GM21381 (cell line): Measurements from ENCODE around the gene ZG16.

Experiments used
- ATAC-seq: cut with Tn5 transposase; IDR thresholded peaks from one replicate; pipeline ENCODE4 v1.9.1; 2021; ENCODE audit warnings: mild to moderate bottlenecking, moderate library complexity; ENCODE audit not compliant: unreplicated experiment

The ZG16 gene

DNA sequence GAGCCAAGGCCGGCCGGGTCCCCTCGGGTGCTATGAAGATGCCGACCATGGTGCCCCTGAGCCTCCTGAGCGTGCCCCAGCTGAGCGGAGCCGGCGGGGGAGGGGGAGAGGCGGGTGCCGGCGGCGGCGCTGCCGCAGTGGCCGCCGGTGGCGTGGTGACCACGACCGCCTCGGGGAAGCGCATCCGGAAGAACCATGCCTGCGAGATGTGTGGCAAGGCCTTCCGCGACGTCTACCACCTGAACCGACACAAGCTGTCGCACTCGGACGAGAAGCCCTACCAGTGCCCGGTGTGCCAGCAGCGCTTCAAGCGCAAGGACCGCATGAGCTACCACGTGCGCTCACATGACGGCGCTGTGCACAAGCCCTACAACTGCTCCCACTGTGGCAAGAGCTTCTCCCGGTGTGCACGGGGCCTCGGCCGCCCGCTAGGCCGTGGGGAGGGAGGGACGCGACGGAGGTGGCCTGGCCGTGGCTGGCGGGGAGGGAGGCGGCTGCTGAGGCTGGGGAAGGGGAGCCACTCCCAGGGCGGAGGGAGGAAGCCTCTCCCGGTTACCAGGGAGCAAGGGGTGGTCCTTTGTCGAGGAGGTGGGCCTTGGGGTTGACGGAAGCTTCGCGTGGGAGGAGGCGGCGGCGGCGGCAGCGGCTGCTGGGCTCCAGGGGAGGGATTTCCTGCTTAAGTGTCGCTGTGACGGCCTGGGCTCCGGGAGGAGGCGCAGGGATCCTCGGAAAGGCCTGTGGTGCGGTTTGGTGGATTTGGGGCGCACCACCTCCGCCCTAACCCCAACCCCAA lies 29.6 kb downstream of the ZG16 start:
- no peak for ATAC-seq

DNA sequence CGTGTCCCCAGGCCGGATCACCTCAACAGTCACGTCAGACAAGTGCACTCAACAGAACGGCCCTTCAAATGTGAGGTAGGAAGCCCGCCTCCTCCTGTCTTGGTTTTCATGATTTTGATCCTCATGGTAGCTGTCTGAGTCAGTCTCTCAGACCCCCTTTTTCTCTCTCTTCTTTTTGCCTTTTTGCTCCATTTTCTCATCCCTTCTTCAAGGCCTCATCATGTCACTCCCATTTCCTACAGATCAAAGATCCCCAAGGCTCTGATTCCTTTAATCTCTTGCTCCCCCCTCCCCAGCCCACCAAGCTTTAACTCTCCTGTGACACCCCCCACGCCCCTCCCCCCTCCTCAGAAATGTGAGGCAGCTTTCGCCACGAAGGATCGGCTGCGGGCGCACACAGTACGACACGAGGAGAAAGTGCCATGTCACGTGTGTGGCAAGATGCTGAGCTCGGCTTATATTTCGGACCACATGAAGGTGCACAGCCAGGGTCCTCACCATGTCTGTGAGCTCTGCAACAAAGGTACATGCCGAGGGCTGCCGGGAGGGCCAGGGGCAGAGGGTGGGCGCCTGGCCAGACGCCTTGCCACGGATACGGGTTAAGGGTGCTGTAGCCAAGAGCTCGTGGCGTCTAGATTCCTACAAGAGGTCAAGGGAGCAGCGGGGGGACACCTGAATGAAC lies 30.3 kb downstream of the ZG16 start:
- no peak for ATAC-seq

GRCh38 chr16:29809031-29809747 lies 31.1 kb downstream of the ZG16 start:
- no peak for ATAC-seq

GRCh38 chr16:29809850-29810698 lies 32.0 kb downstream of the ZG16 start:
- ATAC-seq, result no peak

DNA sequence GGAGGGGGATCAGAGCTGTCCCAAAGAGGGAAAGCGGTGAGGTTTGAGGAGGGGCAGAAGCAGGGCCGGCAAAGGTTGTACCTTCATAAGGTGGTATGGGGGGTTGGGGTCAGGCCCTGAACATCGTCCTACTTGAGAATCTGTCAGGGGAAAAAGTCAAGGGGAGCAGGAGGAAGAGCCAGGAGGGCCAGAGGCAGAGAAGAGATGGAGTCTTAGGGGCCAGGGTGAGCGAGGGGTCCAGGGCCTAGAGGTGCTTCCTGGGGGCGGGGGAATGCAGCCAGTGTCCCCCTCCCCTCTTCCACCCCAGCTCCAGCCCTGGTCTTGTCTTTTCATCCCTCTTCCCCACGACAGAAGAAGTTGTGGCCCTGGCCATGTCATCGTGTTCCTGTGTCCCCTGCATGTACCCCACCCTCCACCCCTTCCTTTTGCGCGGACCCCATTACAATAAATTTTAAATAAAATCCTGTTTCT lies 32.7 kb downstream of the ZG16 start:
- ATAC-seq, result no peak

DNA sequence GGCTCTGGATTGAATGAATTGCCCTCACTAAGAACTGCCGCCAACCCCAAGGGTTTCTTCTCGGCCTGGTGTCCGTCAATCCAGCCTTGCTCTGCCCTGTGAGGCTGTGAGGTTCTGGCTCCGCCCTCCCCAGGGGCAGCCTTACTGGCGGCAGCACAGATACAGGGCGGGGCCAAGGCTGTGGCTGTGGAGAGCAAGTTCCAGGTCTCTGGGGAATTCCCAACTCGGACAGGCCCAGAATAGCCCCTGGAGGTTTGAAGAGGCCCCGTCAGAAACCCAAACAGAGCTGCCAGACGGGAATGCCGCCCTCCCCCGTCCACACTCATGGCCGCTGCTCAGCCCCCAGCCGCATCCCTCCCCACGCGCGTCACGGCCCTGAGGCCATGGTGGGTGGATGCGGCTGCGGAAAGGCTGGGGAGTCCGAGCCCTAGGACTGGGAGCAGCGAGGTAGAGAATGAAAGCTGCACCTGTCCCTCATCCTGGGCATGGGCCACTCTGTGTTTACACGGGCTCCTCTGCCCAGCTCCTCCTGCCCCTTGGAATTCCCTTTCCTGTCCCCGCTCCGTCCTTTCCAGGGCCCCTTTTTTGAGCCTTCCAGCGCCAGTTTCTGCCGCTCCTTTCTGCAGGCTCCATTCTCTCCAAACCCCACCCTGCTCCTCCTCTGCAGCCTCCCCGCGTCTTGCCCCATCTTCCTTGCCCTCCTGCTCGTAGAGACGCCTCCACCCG lies 33.3 kb downstream of the ZG16 start:
- ATAC-seq, result no peak

GRCh38 chr16:29811896-29812665 lies 34.0 kb downstream of the ZG16 start, which contains the start of gene PRRT2:
TSS of gene PRRT2 (plus strand) at chr16:29812193. CDS start at chr16:29813055, 862 bp downstream.
- no peak for ATAC-seq

DNA sequence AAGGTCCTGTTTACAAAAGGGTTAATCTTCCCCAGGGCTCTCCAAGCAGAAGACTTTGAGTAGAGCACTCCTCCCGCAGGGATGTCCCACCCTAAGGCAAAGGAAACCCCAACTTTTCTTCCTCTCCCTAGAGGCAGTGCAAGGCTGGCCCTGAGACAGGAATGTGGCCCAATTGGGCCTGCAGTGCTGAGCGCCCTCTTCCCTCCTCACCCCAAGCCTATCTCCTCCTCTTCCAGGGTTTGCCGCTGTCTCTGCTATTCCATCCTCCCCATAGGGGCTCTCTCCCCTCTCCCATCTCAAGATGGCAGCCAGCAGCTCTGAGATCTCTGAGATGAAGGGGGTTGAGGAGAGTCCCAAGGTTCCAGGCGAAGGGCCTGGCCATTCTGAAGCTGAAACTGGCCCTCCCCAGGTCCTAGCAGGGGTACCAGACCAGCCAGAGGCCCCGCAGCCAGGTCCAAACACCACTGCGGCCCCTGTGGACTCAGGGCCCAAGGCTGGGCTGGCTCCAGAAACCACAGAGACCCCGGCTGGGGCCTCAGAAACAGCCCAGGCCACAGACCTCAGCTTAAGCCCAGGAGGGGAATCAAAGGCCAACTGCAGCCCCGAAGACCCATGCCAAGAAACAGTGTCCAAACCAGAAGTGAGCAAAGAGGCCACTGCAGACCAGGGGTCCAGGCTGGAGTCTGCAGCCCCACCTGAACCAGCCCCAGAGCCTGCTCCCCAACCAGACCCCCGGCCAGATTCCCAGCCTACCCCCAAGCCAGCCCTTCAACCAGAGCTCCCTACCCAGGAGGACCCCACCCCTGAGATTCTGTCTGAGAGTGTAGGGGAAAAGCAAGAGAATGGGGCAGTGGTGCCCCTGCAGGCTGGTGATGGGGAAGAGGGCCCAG lies 34.9 kb downstream of the ZG16 start:
- ATAC-seq, result no peak

- ATAC-seq, result no peak
These were observed 35.8 kb downstream of the ZG16 start for GRCh38 chr16:29813644-29814562.

- ATAC-seq, result no peak
These were observed 36.5 kb downstream of the ZG16 start for GRCh38 chr16:29814592-29814991.

DNA sequence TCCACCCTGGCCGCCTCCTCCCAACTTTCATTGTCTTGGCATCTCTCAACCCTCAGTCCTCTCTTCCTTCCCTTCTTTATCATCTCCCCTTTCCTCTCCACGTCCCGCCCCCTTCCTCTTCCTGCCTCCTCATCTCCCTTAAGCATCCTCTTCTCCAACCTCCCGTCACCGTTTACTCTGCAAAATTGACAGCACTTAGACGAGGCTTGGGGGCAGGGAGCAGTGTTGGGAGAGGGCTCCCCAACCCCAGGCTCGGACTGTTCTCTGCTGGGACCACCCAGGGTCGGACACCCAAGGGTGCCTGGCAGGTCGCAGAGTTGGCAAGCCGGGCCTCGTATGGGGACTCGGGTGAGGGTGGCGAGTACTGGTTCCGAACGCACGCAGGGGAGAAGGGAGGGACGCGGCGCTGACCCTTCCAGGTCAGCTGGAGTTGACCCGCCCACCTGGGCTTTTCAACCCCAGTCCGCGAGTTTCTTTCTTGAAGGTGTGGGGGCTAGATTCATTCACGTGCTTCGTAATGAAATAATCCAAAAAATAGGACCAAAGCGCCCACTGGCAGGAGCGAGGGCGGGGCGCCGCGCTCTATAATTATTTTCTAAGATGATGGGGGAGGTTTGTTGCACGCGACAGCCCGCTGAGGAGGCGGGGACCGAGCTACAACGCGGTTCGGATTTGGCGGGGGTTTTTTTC lies 37.1 kb downstream of the ZG16 start:
- ATAC-seq, result no peak

- peak; percentile 60 for ATAC-seq
These were observed 38.0 kb downstream of the ZG16 start, which contains the start of gene PAGR1 for GRCh38 chr16:29815793-29816693. TSS of gene PAGR1 (plus strand) at chr16:29816152. CDS start at chr16:29816526, 374 bp downstream.

GRCh38 chr16:29816694-29817441 lies 38.8 kb downstream of the ZG16 start:
- ATAC-seq, result peak; percentile 17

DNA sequence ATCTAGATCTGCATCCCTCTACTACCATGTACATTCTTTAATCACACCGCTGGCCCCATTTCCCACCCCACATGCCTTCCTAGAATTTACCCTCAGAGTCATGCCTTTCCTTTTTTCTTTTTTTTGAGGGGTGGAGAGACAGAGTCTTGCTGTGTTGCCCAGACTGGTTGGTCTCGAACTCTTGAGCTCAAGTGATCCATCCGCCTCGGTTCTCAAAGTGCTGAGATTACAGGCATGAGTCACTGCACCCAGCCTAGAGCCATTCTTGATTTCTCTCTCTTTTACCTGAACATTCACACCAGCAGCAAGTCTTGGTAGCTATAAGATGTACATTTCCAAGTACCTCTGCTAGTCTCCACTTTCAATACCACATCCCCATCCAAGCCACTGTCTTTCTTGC lies 40.0 kb downstream of the ZG16 start:
- ATAC-seq, result no peak

DNA sequence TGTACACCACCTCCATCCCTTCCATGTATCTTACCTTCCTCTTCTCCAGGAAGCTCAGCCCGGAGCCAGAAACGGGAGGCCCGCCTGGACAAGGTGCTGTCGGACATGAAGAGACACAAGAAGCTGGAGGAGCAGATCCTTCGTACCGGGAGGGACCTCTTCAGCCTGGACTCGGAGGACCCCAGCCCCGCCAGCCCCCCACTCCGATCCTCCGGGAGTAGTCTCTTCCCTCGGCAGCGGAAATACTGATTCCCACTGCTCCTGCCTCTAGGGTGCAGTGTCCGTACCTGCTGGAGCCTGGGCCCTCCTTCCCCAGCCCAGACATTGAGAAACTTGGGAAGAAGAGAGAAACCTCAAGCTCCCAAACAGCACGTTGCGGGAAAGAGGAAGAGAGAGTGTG lies 41.5 kb downstream of the ZG16 start:
- ATAC-seq, result no peak
